K562 (cell line): ENCODE results near the gene HPGDS. TPM values are rescaled to one million over a fixed set of nuclear protein-coding genes. Genes with fewer than 3 reads are reported as not detected.

Source experiments
- ATAC-seq: fragments of 200-7000 bp; cut with Tn5 transposase; 3 replicates; pipeline ENCODE4 v1.9.1; 2020; ENCODE audit warnings: moderate library complexity
- BruUV-seq: library from RNA; stranded (reverse); fragments of 400-500 nt; replicated peaks from 2 replicates; lab custom pipeline; 2021; lab: Mats Ljungman, UMichigan
- CTCF ChIA-PET: fragments of 300-600 bp; formaldehyde crosslinking; extraction: SDS; loops from one replicate; lab custom pipeline; 2021; ENCODE audit warnings: low intra/inter-chr PET ratio; lab: Yijun Ruan, JAX
- POLR2A ChIA-PET: fragments of 300-600, 350-650 bp; sonication (Branson Sonifier 250); formaldehyde crosslinking; extraction: SDS; loops from one replicate; lab custom pipeline; 2021; ENCODE audit warnings: antibody characterized with exemption, inconsistent platforms; lab: Yijun Ruan, JAX
- DNase-seq, 4 experiments: peaks; one replicate each; pipeline versions ENCODE4 v3.0.0 to v3.0.0-alpha.2; 2011 to 2018; ENCODE audit warnings: low spot score in 3 of 4, mixed read lengths in 3 of 4; ENCODE audit errors: extremely low read depth in 1 of 4
- FAIRE-seq: peaks from 2 replicates; lab custom pipeline; 2011; peaks lifted over from hg19 to GRCh38; lab: Jason Lieb, UNC
- H2AFZ ChIP-seq: 2 replicates; pipeline ENCODE4 v1.6.0; 2011; ENCODE audit warnings: low read depth, low read length, control low read depth, inconsistent platforms
- H3K27ac ChIP-seq: fragments of 200-600 bp; 3 replicates; pipeline ENCODE4 v1.8.0; 2011; ENCODE audit warnings: low read depth, mild to moderate bottlenecking, control low read depth, inconsistent platforms, low read length, moderate library complexity, mixed read lengths; ENCODE audit errors: extremely low read depth
- H3K27me3 ChIP-seq, 2 experiments: fragments of 300-600 bp in 1 of 2; 2 replicates in 1 of 2; 3 replicates in 1 of 2; pipeline versions ENCODE4 v1.6.0 to v1.8.0; 2011; ENCODE audit warnings: inconsistent platforms in 2 of 2, low read length in 2 of 2, mild to moderate bottlenecking in 1 of 2, mixed read lengths in 1 of 2, moderate library complexity in 1 of 2; ENCODE audit not compliant: control insufficient read depth in 2 of 2, insufficient read depth in 2 of 2
- H3K36me3 ChIP-seq: fragments of 300-600 bp; 3 replicates; pipeline ENCODE4 v1.8.0; 2011; ENCODE audit warnings: mild to moderate bottlenecking, low read length, inconsistent platforms; ENCODE audit not compliant: control insufficient read depth, insufficient read depth
- H3K4me1 ChIP-seq, 2 experiments: fragments of 200-600 bp in 1 of 2; replicated peaks in 1 of 2; 2 replicates in 1 of 2; 3 replicates in 1 of 2; pipeline versions ENCODE4 v1.5.1 to v1.8.0; 2011; ENCODE audit warnings: inconsistent platforms in 2 of 2, low read length in 2 of 2, mild to moderate bottlenecking in 1 of 2, mixed read lengths in 1 of 2, moderate library complexity in 1 of 2; ENCODE audit not compliant: control insufficient read depth in 2 of 2, insufficient read depth in 2 of 2
- H3K4me2 ChIP-seq: 2 replicates; pipeline ENCODE4 v1.6.1; 2011; ENCODE audit warnings: low read length, control low read depth, inconsistent platforms, mixed read lengths; ENCODE audit not compliant: insufficient read depth
- H3K4me3 ChIP-seq: fragments of 200-600 bp; sonication (generic), shearing (Covaris generic); 2 replicates; pipeline ENCODE4 v1.5.1; 2016; ENCODE audit warnings: control low read depth, inconsistent platforms
- H3K79me2 ChIP-seq: fragments of 200-600 bp; 3 replicates; pipeline ENCODE4 v1.8.0; 2011; ENCODE audit warnings: low read length, inconsistent platforms; ENCODE audit not compliant: control insufficient read depth, insufficient read depth
- H3K9ac ChIP-seq, 2 experiments: 2 replicates each; pipeline versions ENCODE4 v1.6.0 to v1.6.1; 2011; ENCODE audit warnings: low read depth in 2 of 2, low read length in 2 of 2, control low read depth in 1 of 2, inconsistent platforms in 1 of 2, mild to moderate bottlenecking in 1 of 2, mixed read lengths in 1 of 2; ENCODE audit not compliant: insufficient read depth in 1 of 2
- H3K9me1 ChIP-seq: one replicate; pipeline ENCODE4 v1.6.0; 2011; ENCODE audit warnings: inconsistent platforms, mild to moderate bottlenecking, low read length, moderate library complexity; ENCODE audit not compliant: control insufficient read depth, insufficient read depth
- H3K9me3 ChIP-seq: replicated peaks from 2 replicates; pipeline ENCODE4 v1.5.1; 2011; ENCODE audit warnings: low read depth, low read length, inconsistent platforms; ENCODE audit not compliant: control insufficient read depth, insufficient read depth
- H4K20me1 ChIP-seq: replicated peaks from 2 replicates; pipeline ENCODE4 v1.6.1; 2011; ENCODE audit warnings: low read length, inconsistent platforms, mixed read lengths; ENCODE audit not compliant: control insufficient read depth, insufficient read depth
- ARHGAP35 ChIP-seq: fragments of 450-650 bp; IDR thresholded peaks from 2 replicates; pipeline ENCODE4 v1.6.1; 2018; ENCODE audit not compliant: partially characterized antibody
- HLTF ChIP-seq: fragments of 450-650 bp; IDR thresholded peaks from 2 replicates; pipeline ENCODE4 v1.6.1; 2016
- PCBP2 ChIP-seq: fragments of 200-400 bp; formaldehyde crosslinking; IDR thresholded peaks from 2 replicates; pipeline ENCODE4 v1.6.1; 2018; ENCODE audit warnings: low read length, low read depth, mild to moderate bottlenecking, moderate library complexity; ENCODE audit not compliant: poor library complexity, severe bottlenecking
- ZNF146 ChIP-seq: IDR thresholded peaks from one replicate; pipeline ENCODE4 v1.6.1; 2018; ENCODE audit warnings: missing compliant biosample characterization; ENCODE audit not compliant: unreplicated experiment
- ZZZ3 ChIP-seq: fragments of 450-650 bp; IDR thresholded peaks from 2 replicates; pipeline ENCODE4 v1.6.1; 2016; ENCODE audit warnings: antibody characterized with exemption, mild to moderate bottlenecking, moderate library complexity
- WGBS: fragments of 100-300 bp; shearing (Covaris generic); methylation state at CpG from one replicate; pipeline ENCODE4 v1.1.6; 2016; ENCODE audit warnings: low coverage, mixed read lengths; ENCODE audit not compliant: insufficient coverage; ENCODE audit errors: missing lambda C conversion rate; 5-methylcytosine and 5-hydroxymethylcytosine counted together
- in situ Hi-C: fragments of 300-500 bp; cut with MboI; formaldehyde crosslinking; loops from 4 replicates; pipeline ENCODE4 v1.15.0; 2018; ENCODE audit warnings: inconsistent platforms, mixed read lengths
- intact Hi-C: fragments of 100-400 bp; cut with micrococcal nuclease; formaldehyde crosslinking; loops from 2 replicates; pipeline ENCODE4 v1.14.2; 2022
- polyA plus RNA-seq, 8 experiments: library from polyadenylated mRNA; depleted of rRNA in 4 of 8; stranded (reverse) in 5 of 8; unstranded in 3 of 8; fragments of >200 nt; fragmentation: Nextera tagmentation in 2 of 8; fragmentation: Illumina TruSeq in 1 of 8; extraction: Ambion mirVana in 2 of 8; extraction: Trizol in 1 of 8; gene quantifications; 2 replicates each; pipeline versions ENCODE4 v1.2.1 to v1.2.3, GENCODE V29; 2011 to 2014; ENCODE audit warnings: inconsistent platforms in 1 of 8, missing spikeins in 1 of 8
- total RNA-seq, 7 experiments: library from RNA; depleted of rRNA in 6 of 7; stranded (reverse); fragments of >200 nt in 6 of 7; fragmentation: Illumina TruSeq in 2 of 7; extraction: Trizol in 2 of 7; gene quantifications; 2 replicates each; pipeline versions ENCODE4 v1.2.1 to v1.2.3, GENCODE V29; 2011 to 2021; ENCODE audit warnings: low replicate concordance in 1 of 7
- TF ChIP-seq, protein P1 (sequence below): fragments of 450-650 bp; IDR thresholded peaks from 2 replicates; pipeline ENCODE4 v1.6.1; 2016
- TF ChIP-seq, protein P2 (sequence below), 2 experiments: IDR thresholded peaks; 2 replicates each; pipeline ENCODE4 v1.6.1; 2012; ENCODE audit warnings: improper control_type of control experiment in 2 of 2, low read depth in 2 of 2, low read length in 2 of 2, borderline replicate concordance in 1 of 2

Gene HPGDS
- total and polyA plus RNA-seq, 9 of the 15 experiments (the other 6 are each of a cell fraction or from before 2014, with no cell fraction given), result 0.07 to 0.36 (median 0.14) TPM; not detected in 4

DNA sequence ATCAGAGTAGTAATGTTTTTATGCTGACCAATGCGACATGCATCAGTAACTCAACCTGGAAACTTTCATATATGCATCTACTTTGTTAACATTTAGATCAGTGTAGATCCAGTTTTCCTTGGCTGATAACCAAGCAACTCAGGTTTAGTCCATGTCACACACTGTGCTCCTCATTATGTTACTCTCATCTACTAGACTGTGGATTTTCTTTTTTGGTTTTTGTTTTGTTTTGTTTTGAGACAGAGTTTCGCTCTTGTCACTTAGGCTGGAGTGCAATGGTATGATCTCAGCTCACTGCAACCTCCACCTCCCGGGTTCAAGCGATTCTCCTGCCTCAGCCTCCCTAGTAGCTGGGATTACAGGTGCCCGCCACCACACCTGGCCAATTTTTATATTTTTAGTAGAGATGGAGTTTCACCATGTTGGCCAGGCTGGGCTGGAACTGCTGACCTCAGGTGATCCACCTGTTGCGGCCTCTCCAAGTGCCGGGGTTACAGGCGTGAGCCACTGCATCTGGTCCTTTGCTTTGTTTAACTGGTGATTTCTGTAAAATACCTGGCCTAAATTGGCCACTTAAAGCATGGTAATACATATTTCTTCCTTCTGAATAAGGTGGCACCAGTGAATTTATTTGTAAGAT lies 86.4 kb downstream of the HPGDS start (continued):
- no peak for TF ChIP-seq HLTF

DNA sequence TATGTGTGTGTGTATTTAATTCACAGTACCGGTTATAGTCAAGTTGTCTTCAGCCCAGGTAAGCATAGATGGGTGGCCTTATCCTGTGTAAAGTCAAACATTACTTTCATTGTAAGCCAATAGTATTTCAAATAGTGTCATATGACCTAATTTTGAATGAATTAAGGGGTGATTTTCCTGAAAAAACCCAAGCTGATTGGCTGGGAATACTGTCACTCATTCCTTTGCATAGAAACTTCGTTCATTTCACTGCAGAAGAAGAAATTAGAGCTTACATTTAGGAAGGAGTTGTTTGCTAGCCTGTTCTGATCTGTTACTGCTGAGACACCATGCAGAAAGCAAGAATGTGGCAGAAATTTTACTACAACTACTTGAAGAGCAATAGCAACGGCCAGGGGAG lies 89.6 kb downstream of the HPGDS start:
- H3K27ac ChIP-seq, result no peak overlapping the region
- no peak for FAIRE-seq
- no peaks in the 10 kb centered on the region for H3K9me3 ChIP-seq
- WGBS, result 86% methylated on average over 3 of the region's 3 CpGs
- no peak overlapping the region for H2AFZ ChIP-seq
- peaks cover 60% of the 10 kb centered on the region for H3K36me3 ChIP-seq
- TF ChIP-seq, protein P1, sequence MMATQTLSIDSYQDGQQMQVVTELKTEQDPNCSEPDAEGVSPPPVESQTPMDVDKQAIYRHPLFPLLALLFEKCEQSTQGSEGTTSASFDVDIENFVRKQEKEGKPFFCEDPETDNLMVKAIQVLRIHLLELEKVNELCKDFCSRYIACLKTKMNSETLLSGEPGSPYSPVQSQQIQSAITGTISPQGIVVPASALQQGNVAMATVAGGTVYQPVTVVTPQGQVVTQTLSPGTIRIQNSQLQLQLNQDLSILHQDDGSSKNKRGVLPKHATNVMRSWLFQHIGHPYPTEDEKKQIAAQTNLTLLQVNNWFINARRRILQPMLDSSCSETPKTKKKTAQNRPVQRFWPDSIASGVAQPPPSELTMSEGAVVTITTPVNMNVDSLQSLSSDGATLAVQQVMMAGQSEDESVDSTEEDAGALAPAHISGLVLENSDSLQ, result peak; percentile 85
- TF ChIP-seq ZZZ3 (no peak), ZNF146 (no peak), ARHGAP35 (no peak), PCBP2 (no peak)
- TF ChIP-seq, protein P2, sequence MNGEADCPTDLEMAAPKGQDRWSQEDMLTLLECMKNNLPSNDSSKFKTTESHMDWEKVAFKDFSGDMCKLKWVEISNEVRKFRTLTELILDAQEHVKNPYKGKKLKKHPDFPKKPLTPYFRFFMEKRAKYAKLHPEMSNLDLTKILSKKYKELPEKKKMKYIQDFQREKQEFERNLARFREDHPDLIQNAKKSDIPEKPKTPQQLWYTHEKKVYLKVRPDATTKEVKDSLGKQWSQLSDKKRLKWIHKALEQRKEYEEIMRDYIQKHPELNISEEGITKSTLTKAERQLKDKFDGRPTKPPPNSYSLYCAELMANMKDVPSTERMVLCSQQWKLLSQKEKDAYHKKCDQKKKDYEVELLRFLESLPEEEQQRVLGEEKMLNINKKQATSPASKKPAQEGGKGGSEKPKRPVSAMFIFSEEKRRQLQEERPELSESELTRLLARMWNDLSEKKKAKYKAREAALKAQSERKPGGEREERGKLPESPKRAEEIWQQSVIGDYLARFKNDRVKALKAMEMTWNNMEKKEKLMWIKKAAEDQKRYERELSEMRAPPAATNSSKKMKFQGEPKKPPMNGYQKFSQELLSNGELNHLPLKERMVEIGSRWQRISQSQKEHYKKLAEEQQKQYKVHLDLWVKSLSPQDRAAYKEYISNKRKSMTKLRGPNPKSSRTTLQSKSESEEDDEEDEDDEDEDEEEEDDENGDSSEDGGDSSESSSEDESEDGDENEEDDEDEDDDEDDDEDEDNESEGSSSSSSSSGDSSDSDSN (IDR thresholded peaks at IDR 0.05; ENCODE audit: borderline replicate concordance in 1 of 2, low read depth in 2 of 2, low read length in 2 of 2), result no peak
- no peak overlapping the region for H3K4me2 ChIP-seq
- no peak overlapping the region for H3K4me3 ChIP-seq
- H3K27me3 ChIP-seq, result no peaks in the 10 kb centered on the region
- no peaks in the 10 kb centered on the region for H3K4me1 ChIP-seq
- DNase-seq, result peak in 3 of 4 experiments; percentile 9 to 37 (median 36)
- POLR2A ChIA-PET, result no interaction called here
- no TSS peak for BruUV-seq
- no peak for ATAC-seq
- H3K9ac ChIP-seq, result no peak overlapping the region
- H4K20me1 ChIP-seq, result no peaks in the 10 kb centered on the region
- no peaks in the 10 kb centered on the region for H3K9me1 ChIP-seq
- in situ Hi-C loops, result loop anchor here (10.0 kb wide), 1 partner anchor 458 kb away; no protein-coding TSS in a partner anchor
- intact Hi-C loops, result no loop called here
- no peaks in the 10 kb centered on the region for H3K79me2 ChIP-seq
- CTCF ChIA-PET, result no interaction called here
